Keratinocyte (primary cell): ENCODE results near the gene NMRAL1.

ENCODE experiments used
- EZH2 ChIP-seq: IDR thresholded peaks from one replicate; pipeline ENCODE4 v1.6.1; 2012; ENCODE audit warnings: inconsistent platforms, mild to moderate bottlenecking, low read length, moderate library complexity
- TF ChIP-seq, protein P1 (sequence below), 3 experiments: IDR thresholded peaks in 1 of 3; conservative IDR thresholded peaks in 1 of 3; optimal IDR thresholded peaks in 1 of 3; 2 replicates in 2 of 3; 3 replicates in 1 of 3; pipeline versions ENCODE3 to v1.5.1; 2011; ENCODE audit warnings: low read length in 3 of 3, mild to moderate bottlenecking in 3 of 3, moderate library complexity in 2 of 3, control low read depth in 1 of 3, inconsistent platforms in 1 of 3; ENCODE audit not compliant: insufficient read depth in 2 of 3; ENCODE audit errors: extremely low read depth in 1 of 3

DNA sequence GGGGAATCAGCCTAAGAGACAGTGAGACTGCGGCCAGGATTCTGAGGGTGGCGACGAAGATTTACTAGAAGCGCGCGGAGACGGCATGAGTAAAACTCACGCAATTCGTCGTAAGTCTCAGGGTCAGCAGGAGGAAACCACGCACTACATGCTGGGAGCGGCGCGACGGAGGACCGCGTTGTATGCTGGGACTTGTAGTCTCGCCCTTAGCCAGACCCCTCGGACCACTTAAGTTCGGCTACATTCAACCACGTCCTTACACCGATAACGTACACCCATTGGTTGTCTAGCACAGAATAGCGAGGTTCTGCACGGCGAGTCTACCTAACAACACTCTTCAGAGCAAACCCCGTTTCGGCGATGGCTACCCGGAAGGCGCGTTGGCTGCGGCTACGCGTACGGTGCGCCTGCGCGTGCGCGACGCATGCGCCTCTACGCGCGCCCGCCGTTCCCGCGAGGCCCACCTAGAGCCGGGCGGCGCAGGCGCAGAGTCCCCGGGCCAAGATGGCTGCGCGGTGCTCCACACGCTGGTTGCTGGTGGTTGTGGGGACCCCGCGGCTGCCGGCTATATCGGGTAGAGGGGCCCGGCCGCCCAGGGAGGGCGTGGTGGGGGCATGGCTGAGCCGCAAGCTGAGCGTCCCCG lies 48.9 kb downstream of the NMRAL1 start, which contains the start of gene DNAJA3:
- TF ChIP-seq, protein P1, sequence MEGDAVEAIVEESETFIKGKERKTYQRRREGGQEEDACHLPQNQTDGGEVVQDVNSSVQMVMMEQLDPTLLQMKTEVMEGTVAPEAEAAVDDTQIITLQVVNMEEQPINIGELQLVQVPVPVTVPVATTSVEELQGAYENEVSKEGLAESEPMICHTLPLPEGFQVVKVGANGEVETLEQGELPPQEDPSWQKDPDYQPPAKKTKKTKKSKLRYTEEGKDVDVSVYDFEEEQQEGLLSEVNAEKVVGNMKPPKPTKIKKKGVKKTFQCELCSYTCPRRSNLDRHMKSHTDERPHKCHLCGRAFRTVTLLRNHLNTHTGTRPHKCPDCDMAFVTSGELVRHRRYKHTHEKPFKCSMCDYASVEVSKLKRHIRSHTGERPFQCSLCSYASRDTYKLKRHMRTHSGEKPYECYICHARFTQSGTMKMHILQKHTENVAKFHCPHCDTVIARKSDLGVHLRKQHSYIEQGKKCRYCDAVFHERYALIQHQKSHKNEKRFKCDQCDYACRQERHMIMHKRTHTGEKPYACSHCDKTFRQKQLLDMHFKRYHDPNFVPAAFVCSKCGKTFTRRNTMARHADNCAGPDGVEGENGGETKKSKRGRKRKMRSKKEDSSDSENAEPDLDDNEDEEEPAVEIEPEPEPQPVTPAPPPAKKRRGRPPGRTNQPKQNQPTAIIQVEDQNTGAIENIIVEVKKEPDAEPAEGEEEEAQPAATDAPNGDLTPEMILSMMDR (optimal IDR thresholded peaks at IDR 0.05 in 1 of 3, IDR thresholded peaks at IDR 0.05 in 1 of 3, conservative IDR thresholded peaks at IDR 0.05 in 1 of 3; ENCODE audit: extremely low read depth in 1 of 3, insufficient read depth in 2 of 3, low read length in 3 of 3), result no peak
- TF ChIP-seq EZH2, result no peak
